Fibroblast of pulmonary artery (primary cell): ENCODE results near the gene SEMA7A.

ENCODE experiments used
- DNase-seq: peaks from one replicate; pipeline ENCODE4 v3.0.0-alpha.2; 2010; ENCODE audit warnings: low read depth
- H3K4me3 ChIP-seq: replicated peaks from 2 replicates; pipeline ENCODE4 v1.5.1; 2011; ENCODE audit warnings: low read depth, mild to moderate bottlenecking, control low read depth, low read length, moderate library complexity
- CTCF ChIP-seq: IDR thresholded peaks from 2 replicates; pipeline ENCODE4 v1.5.1; 2011; ENCODE audit warnings: mild to moderate bottlenecking, control low read depth, low read length, inconsistent platforms; ENCODE audit errors: missing control alignments

SEMA7A gene

DNA sequence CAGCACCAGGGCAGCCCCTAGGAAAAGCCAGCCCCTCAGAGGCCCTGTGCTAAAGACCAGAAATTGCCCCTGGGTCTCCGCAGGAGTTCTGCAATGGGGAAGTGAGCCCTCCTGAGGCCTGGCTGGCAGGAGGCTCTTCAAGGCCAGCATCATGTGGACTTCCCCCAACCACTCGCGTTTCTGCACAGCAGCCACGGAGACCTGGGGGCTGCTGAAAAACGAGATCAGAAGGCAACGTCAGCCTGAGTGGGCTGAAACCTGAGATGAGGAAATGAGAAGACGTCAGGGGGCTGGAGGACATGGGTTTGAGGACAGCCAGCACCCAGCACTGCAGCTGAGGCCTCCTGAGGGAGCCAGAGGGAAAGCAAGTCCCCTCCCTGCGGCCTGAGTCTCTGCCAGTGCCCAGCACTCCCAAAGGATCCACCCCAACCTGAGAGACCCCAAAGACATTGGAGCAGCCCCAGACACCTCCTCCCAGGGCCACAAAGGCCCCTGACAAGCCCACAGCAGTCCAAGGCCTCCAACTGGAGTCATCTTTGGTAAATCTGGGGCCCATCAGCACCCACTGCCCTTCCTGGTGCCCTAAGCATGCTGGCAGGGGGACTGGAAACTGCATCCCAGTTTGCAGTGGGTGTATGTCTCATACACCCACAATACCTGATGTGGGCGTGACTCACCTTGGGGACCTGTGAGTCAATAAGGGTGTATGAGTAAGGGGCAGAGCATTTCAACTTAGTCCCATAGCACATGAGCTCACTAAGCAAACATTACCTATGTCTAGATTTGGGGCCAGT, 37.1 kb downstream of the SEMA7A start:
- H3K4me3 ChIP-seq: no peak overlapping the region
- DNase-seq: no peak
- TF ChIP-seq CTCF: no peak

DNA sequence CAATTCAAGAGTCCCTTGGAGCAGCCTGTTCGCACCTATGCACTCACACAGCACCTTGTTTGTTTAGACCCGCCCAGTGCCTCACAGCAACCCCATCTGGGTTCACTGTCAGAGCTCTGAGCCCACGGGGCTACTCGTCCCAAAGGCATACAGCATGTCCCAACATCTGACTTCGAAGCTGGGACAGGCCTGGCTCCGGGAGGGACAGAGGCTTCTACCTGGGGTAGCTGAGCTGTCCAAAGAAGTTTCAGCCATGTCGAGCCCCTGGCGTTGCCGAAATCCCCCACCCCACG, 37.7 kb downstream of the SEMA7A start:
- no peak overlapping the region for H3K4me3 ChIP-seq
- TF ChIP-seq CTCF: no peak

GRCh38 chr15:74395319-74396145, 38.2 kb downstream of the SEMA7A start:
- H3K4me3 ChIP-seq: no peak overlapping the region
- no peak for DNase-seq
- no peak for TF ChIP-seq CTCF

More for the DNA sequence above, 37.7 kb downstream of the SEMA7A start:
- DNase-seq: no peak

- no peak overlapping the region for H3K4me3 ChIP-seq
- no peak for DNase-seq
- no peak for TF ChIP-seq CTCF
These were observed 39.5 kb downstream of the SEMA7A start for GRCh38 chr15:74394090-74394846.

DNA sequence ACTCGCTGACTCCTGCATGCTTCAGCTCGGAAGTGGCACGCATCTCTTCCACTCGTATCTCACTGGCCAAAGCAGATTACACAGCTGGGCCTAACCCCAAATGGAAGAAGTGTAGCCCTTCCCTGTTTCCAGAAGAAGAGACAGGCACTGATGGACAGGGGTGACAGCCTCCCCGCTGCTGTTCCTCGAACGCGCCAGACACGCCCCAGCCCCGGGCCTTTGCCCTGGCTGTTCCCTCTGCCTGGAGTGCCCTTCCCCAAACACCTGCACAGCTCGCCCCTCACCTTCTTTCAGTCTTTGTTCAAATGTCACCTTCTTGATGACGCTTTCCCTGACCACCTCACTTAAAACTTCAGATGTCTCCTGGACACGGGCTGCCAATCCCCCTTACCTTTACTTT, 40.3 kb downstream of the SEMA7A start:
- TF ChIP-seq CTCF: no peak
- no peak for DNase-seq
- H3K4me3 ChIP-seq: no peak overlapping the region

DNA sequence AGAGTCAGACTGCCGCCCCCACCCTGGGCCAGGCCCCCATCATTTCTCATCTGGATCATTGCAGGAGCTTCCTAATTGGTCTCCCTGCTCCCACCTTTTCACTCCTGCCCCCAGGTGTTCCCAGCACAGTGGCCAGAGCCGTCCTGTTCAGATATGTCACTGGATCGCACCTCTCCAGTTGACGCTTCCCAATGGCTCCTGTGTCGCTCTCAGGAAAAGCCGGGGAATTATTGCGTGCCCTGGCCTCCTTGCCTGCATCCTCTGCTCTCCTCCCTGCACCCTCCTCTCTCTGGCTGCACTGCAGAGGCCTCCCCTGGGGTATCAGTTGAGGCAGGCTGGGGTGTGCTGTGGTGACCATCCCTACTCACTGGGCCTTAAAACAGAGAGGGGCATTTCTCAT, 40.9 kb downstream of the SEMA7A start:
- no peak for TF ChIP-seq CTCF
- H3K4me3 ChIP-seq: no peak overlapping the region
- no peak for DNase-seq
